Activated T-cell treated with anti-CD3 and anti-CD28 coated beads for 48 hours (primary cell): ENCODE measurements around the gene GADL1.

ENCODE experiments used
- DNase-seq: peaks from one replicate; pipeline ENCODE4 v3.0.0-alpha.2; 2020; ENCODE audit warnings: low read depth

GADL1 gene, protein sequence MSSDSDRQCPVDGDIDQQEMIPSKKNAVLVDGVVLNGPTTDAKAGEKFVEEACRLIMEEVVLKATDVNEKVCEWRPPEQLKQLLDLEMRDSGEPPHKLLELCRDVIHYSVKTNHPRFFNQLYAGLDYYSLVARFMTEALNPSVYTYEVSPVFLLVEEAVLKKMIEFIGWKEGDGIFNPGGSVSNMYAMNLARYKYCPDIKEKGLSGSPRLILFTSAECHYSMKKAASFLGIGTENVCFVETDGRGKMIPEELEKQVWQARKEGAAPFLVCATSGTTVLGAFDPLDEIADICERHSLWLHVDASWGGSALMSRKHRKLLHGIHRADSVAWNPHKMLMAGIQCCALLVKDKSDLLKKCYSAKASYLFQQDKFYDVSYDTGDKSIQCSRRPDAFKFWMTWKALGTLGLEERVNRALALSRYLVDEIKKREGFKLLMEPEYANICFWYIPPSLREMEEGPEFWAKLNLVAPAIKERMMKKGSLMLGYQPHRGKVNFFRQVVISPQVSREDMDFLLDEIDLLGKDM

GRCh38 chr3:30894521-30895251 is at the start of gene GADL1:
GADL1 (minus strand) TSS chr3:30894661; CDS start chr3:30894614, 47 bp downstream.
- peak; percentile 15 for DNase-seq

- DNase-seq = no peak
Observed at GRCh38 chr3:30944124-30944523, 49.7 kb upstream of the GADL1 start.

DNA sequence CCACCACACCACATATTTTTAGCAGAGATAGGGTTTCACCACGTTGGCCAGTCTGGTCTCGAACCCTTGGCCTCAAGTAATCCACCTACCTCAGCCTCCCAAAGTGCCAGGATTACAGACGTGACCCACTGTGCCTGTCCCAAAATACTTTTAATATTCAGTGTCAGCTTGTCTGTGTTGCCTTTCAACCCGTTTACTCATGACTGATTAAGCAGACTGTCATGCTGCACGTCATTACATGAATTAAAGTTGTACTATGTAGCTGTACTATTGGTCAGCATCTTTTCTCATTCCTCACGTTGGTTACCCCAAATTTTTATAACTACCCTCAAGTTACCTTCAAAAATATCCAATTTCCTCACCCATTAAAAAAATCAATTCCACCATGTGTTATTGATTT is 48.7 kb upstream of the GADL1 start:
- DNase-seq = no peak

- DNase-seq = no peak
Observed at GRCh38 chr3:30941342-30941741, 46.9 kb upstream of the GADL1 start.

- DNase-seq = no peak
Observed at GRCh38 chr3:30940740-30941139, 46.3 kb upstream of the GADL1 start.

- DNase-seq = no peak
Observed at GRCh38 chr3:30934208-30934550, 39.7 kb upstream of the GADL1 start.

DNA sequence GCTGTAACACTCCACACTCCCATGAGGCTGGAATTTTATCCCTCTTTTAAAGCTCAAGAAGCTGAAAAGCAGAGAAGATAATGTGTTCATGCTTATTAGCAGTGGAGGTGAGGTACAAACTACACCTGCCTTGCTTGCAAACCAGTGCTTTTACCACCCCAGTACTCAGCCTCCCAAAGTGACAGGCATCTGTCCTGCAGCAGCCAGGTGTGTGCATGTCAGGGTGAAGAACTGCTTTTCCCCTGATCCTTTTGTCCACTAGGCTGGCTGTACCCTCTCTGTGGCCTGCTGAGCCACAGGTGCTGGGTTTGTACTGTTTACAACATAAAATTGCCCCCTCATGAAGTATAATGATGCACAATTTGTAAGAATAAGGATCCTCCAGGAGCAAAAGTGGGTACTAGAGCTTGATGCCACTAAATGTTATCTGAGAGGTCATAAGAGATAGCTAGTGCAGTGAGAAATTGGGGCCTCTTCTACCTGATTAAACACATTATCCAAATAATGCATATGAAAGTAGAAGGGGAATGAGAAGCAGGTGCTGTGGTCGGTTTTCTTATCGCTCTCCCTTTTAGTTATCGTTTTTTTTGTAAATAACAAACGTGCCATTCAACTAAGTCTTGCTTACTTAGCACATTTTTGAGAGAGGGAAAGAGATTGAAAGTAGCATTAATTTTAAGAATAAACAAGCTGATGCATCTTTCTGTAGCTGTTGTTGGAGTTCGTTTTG is 39.2 kb upstream of the GADL1 start:
- DNase-seq = no peak

DNA sequence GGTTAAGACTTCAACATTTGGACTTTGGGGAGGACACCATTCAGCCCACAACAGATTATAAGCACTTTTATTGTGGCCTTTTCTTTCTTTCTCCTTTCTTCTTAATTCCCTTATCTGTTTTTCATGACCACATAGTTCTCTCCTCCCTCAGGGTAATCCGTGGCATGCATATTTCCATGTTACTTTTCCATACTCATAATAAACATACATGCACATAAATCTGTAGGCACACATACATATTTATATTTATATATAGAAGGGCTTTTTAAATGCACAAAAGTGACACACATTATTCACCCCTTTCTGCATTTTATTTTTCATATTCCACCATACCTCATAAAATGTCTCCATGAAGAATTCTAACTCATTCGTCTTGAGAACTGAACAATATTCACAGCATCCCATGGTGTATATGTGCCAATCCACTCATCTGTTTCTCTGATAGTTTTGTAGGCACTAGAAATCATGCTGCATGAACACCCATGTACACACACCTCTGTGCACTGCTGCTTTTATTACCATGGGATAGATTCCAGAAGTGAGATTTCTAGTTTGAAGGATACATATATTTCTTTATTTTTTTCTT is 38.1 kb upstream of the GADL1 start:
- DNase-seq = no peak

DNA sequence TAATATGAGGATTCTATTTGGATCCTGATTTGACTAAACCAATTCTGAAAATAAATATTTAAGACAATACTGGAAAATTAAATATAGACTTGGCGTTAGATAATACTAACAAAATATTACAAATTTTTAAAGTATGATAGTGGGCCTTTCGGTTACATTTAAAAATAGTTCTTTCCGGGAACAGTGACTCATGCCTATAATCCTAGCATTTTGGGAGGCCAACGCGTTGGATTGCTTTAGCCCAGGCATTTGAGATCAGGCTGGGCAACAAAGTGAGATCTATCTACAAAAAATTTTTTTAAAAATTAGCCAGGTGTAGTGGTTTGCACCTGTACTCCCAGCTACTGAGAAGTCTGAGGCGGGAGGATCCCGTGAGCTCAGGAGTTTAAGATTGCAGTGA is 30.3 kb upstream of the GADL1 start:
- no peak for DNase-seq

GRCh38 chr3:30919564-30919963 is 25.1 kb upstream of the GADL1 start:
- DNase-seq = no peak

- DNase-seq = no peak
Observed at GRCh38 chr3:30918761-30919160, 24.3 kb upstream of the GADL1 start.

- no peak for DNase-seq
Observed at GRCh38 chr3:30915782-30916181, 21.3 kb upstream of the GADL1 start.

DNA sequence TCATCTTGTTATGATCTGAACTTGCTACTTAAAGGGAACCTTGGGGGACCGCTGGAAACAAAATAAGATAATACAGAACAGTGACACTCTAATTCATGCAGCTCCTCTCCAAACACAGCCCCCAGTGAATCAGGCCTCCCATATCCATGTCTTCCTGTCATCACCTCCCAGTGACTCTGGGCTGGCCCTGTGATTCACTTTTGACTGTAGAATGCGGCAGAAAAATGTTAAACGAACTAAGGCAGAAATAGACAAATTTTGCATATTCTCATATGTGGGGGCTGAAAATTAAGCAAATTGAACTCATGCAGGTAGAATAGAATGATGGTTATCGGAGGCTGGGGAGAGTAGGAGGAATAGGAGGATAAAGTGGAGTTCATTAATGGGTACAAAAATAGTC is 20.2 kb upstream of the GADL1 start:
- no peak for DNase-seq

DNA sequence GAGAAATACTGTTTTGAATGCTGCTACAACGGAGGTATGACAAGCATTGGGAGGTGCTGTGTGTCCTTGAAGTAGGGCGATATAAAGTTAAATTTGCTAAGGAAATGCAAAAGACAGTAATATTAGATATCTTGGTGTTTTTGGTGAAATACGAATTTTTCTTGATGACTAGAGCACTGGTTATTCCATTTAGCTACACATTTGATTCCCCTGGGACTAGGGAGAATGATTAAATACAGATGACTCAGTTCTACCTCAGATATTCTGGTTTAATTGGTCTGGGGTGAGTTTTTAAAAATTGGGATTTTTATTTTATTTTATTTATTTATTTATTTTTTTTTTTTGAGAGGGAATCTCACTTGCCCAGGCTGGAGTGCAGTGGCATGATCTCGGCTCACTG is 18.7 kb upstream of the GADL1 start:
- DNase-seq = no peak

DNA sequence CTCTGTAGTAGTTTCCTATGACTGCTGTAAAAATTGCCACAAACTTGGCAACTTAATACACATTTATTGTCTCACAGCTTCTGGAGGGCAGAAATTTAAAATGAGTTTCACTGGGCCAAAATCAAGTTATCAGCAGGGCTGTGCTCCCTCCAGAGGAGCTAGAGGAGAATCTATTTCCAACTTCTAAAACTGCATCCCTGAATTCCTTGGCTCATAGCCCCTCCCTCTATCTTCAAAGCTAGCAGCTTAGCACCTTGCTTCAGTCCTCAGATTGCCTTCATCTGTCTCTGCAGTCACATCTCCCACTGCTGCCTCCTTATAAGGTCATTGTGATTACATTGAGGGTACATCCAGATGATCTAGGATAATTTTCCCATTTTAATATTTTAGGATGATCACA is 17.8 kb upstream of the GADL1 start:
- DNase-seq = no peak

DNA sequence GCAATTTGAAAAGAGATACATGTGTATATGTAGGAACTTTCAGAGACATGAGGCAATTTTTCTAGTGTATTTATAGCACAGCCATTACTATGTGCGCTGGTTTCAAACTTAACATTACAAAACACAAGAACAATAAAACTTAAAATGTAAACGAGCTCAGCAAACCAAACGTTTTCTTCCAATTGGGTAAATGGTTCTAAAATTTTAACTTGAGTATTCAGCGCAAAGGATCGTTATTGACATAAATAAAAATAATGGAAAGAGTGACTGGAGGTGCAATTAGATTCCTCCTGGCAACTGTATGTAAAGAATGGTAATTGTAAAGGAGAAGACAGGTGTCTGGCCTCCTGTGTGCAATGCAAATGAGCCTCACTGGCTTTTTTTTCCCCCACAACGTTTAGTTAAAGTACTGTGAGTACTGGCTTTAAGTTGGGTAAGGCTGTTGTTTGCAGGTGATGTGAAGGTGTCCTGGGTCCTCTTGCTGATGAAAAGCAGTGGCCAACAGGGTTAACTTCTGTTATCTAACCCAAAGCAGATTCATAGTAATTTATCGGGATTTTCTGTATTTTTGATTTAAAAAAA is 14.1 kb upstream of the GADL1 start:
- DNase-seq = no peak

DNA sequence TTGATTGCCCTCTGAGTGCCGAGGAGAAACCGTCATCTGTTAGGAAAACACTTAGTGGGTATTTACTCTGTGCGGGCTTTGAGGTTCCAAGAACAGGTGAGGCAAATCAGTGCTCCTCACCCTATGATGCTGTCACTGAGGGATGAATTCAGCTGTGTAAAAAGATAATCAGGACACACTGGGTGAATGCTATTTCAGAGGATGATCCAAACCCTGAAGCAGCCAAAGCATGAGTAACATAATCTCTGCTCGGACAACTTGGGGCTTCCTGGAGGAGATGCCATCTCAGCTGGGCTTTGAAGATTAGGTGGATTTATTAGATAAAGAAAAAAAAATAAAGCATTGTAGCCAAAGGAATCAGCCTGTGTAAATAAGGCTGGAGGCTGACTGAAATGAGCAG is 10.5 kb upstream of the GADL1 start:
- DNase-seq = no peak

GRCh38 chr3:30895329-30895728 is 868 bp upstream of the GADL1 start:
- DNase-seq = no peak

- no peak for DNase-seq
Observed at GRCh38 chr3:30893678-30894325, 659 bp downstream of the GADL1 start.

GRCh38 chr3:30890907-30891306 is 3.6 kb downstream of the GADL1 start:
- no peak for DNase-seq

DNA sequence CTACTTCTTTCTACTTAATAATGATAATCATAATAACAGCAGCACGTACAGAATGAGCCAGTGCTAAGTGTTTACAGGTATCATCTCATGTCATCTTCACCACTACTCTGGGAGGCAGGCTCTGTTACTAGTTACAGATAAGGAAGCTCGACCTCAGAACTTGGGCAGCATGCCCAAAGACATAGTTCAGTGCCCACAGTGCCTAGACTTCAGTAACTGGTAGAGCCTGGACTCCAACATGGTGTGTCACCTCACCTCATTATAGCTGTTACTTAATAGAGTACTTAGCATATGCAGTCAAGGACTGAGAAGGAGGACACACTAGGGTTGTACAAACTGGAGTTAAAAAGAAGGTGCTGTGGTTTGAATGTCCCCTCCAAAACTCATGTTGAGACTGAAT is 7.6 kb downstream of the GADL1 start:
- no peak for DNase-seq

DNA sequence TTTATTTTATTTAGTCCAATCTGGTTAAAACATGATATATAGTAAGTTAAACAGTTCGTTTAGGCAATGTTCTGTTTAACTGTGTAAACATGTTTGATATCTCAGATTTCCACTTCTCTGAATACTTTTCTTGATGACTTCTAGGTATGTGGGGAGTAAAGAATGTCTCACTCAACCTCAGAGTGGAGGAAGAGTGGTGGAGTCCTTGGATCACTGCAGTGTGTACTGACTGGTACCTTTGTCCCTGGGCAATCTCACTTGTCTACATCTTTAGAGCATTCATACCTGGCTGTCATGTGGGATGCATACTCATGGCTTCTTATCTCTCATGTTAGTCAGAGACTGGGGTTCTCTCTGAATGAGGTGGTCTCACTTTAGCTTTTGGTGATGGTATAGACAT is 15.6 kb downstream of the GADL1 start:
- no peak for DNase-seq
